Ramos (cell line): ENCODE results near the gene GBP3.
"Not testable (repeated sequence)": the region's sequence is repeated elsewhere in the genome, so short reads cannot be mapped to it uniquely, and the experiment has no call there.

ENCODE experiments used
- in situ Hi-C: fragments of 300-500 bp; cut with MboI; formaldehyde crosslinking; loops from one replicate; pipeline ENCODE4 v1.14.3; 2022; ENCODE audit warnings: low sequenced_read_pairs; ENCODE audit not compliant: unreplicated experiment

GBP3 gene

DNA sequence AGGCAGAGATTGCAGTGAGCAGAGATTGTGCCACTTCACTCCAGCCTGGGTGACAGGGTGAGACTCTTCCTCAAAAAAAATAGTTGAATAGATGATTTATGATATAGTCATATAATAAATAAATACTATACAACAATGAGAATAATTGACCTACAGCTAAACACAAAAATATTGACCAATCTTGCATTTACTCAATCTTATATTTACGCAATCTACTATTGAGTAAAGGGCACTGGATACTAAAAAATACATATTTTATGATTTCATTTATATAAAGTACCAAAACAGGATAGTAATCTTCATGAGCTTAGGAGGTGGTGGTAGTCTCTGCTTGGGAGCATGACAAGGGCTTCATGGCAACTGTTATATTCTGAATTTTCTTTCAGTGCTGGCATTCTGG, 19.1 kb upstream of the GBP3 start:
- in situ Hi-C loops = no loop called here

DNA sequence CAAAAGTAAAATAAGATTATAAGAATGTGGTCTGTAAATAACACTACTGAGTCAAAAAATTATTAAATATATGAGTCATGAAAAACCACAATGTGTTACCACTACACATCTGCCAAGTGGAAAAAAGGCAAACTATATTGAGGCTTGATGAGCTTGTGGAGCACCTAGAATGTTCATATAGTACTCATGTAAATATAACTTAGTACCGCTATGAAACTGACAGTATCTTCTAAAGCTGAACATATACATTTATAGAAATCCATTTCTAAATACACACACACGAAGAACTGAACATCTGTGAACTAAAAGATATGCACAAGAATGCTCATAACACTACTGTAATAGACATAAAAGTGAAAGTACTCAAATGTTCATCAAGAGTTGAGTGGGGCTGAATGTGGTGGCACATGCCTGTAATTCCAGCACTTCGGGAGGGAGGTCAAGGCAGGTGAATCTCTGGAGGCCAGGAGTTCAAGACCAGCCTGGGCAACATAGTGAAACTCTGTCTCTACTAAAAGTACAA, 18.5 kb upstream of the GBP3 start:
- in situ Hi-C loops = no loop called here

DNA sequence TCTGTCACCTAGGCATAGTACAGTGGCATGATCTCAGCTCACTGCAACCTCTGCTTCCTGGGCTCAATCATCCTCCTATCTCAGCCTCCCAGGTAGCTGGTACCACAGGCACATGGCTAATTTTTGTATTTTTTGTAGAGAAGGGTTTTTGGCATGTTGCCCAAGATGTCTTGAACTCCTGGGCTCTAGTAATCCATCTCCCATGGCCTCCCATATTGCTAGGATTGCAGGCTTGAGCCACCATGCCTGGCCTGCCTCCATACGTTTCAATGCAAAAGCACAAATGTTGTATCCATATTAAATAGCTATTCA, 17.6 kb upstream of the GBP3 start:
- in situ Hi-C loops = no loop called here

DNA sequence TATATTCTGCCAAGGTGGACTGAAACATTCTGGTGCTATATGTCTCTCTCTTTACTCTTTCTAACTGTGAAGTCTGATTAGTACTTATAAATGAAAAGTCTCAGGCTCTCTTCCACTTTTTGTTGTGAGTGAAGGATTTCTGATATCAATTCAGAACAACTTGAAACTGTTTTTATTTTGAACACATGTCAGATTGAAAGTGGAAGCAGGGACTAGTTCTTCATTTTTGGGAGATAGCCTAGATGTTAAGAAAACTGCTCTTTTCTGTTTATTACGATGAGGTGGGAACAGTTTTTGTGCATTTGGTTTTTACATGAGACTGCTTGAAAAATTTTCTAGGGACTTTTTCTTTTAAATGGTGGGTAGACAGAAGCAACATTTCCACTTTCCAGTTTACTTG, 14.5 kb upstream of the GBP3 start:
- in situ Hi-C loops = no loop called here

DNA sequence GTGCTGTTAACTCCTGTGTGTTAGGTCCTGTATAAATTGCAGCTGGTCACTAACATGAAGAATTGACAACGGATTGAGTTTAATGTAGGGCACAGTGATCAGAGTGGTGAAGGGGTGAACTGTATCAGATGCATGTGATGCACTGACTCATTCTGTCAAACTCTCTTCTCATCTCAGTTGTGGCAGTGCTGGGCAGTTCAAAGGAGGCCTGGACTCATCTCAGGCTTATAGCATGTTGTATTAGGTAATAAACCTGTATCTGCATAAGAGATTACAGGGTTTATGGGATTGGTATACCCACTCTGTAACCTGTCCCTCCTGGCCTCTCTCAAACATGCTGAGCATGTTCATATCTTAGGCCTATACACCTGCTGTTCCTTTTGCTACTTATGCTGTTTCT, 12.4 kb upstream of the GBP3 start:
- in situ Hi-C loops = no loop called here

DNA sequence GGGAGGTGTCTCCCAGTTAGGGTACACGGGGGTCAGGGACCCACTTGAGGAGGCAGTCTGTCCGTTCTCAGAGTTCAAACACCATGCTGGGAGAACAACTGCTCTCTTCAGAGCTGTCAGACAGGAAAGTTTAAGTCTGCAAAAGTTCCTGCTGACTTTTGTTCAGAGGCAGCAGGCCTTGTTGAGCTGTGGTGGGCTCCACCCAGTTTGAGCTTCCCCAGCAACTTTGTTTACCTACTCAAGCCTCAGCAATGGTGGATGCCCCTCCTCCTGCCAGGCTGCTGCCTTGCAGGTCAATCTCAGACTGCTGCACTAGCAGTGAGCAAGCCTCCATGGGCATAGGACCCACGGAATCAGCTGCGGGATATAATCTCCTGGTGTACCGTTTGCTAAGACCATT, 11.3 kb upstream of the GBP3 start:
- in situ Hi-C loops = not testable (repeated sequence)

DNA sequence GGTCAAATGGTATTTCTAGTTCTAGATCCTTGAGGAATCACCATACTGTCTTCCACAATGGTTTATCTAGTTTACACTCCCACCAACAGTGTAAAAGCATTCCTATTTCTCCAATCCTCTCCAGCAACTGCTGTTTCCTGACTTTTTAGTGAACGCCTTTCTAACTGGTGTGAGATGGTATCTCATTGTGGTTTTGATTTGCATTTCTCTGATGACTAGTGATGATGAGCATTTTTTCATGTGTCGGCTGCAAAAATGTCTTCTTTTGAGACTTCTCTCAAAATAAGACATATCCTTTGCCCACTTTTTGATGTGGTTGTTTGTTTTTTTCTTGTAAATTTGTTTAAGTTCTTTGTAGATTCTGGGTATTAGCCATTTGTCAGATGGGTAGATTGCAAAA, 6.4 kb upstream of the GBP3 start:
- in situ Hi-C loops = not testable (repeated sequence)

DNA sequence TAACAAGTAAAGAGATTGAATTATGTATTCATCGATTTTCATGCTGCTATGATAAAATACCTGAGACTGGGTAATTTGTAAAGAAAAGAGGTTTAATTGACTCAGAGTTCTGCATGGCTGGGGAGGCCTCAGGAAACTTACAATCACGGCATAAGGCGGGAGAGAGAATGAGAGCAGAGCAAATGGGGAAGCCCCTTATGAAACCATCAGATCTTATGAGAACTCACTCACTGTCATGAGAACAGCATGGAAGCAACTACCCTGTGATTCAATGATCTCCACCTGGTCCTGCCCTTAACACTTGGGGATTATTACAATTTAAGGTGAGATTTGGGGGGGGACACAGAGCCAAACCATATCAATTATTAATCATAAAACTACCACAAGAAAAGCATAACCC, 3.3 kb upstream of the GBP3 start:
- in situ Hi-C loops = no loop called here

DNA sequence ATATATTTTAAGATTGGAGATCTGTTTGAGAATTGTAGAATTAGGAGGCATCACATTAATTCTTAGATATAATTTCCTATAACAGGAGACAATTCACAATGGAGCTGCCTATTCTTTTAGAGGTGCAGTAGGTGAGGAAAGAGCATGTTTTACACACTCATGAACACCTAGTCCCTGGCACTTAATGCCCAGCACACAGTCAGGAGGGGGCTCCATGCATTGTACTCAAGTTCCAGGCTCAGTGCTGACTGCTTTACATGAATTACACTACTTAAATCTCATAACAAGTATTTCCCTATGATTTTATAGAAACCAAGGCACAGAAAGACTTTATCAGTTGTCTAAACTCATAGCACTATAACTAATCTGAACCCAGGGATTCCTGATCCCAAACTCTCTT, 360 bp upstream of the GBP3 start:
- in situ Hi-C loops = no loop called here

DNA sequence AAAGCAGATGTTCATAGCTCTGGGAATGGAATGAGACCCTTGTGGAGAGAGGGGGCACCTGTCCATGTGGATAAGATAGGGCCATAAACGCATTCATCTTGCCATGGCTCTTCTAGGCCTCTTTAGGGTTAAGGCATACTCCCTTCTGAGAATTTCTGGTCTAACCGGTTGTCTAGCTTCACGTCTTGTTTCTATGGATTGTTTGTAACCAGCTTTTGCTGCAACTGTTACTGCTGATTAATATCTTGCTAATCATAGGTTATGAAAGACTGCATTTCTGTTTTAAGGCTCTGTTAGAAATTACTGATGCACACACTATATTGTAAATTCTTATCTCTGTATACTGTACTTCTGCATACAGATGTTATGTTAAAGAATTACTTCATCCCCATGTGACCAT, 4.3 kb downstream of the GBP3 start:
- in situ Hi-C loops = not testable (repeated sequence)

DNA sequence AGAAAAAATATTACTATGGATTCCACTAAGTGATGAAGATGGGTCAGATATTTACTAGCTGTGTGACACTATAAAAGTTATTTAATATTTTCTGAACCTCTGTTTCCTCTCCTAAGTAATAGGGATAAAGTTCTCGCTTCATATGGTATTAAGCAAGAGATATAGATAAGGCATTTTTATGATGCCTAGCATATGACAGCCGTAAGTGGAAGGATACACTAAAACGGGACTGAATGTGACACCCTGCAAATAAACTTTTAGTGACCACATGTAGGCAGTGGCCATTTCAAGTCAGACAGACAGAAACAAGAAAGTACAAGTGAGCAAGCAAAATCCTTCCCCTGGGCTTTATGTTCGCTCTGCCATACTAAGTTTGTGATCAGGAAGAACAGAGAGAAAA, 14.2 kb downstream of the GBP3 start:
- in situ Hi-C loops = no loop called here

DNA sequence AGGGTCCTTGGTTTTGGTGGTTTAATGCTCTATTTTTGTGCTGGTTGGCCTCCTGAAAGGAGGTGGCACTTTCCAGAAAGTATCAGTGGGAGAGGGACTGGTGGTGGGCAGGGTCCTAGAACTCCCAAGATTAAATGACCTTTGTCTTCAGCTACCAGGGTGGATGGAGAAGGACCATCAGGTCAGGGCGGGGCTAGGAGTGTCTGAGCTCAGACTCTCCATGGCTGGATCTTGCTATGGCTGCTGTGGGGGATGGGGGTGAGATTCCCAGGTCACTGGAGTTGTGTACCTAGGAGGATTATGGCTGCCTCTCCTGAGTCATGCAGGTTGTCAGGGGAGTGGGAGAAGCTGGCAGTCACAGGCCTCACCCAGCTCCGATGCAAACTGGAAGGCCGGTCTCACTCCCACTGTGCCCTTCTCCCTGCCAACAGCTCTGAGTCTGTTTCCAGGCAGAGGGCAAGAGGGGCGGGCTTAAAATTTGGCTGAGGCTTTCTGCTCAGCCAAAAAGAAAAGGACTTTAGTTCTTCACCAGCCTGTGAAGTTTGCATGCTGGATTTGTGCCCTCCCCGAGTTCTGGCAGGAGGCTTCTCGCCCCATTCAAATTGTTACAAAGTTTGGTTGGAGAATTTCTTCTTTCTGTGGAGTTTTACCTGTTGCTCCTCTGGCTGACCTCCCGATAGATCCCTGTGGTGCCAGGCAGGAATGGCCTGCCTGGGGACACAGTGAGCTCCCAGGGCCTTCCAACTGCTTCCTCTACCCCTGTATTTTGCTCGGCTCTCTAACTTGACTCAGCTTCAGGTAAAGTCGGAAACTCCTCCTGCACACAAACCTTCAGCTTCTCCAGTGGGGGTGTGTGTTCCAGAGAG, 17.1 kb downstream of the GBP3 start:
- in situ Hi-C loops = no loop called here

DNA sequence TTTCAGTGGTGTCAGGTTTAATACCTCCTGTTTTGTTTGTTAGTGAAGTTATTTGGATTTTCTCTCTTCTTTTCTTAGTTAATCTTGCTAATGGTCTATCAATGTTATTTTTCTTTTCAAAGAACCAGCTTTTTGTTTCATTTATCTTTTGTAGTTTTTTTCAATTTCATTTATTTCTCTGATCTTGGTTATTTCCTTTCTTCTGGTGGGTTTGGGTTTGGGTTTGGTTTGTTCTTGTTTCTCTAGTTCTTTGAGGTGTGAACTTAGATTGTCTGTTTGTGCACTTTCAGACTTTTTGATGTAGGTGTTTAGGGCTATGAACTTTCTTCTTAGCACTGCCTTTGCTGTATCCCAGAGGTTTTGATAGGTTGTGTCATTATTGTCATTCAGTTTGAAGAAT, 20.5 kb downstream of the GBP3 start:
- in situ Hi-C loops = not testable (repeated sequence)

DNA sequence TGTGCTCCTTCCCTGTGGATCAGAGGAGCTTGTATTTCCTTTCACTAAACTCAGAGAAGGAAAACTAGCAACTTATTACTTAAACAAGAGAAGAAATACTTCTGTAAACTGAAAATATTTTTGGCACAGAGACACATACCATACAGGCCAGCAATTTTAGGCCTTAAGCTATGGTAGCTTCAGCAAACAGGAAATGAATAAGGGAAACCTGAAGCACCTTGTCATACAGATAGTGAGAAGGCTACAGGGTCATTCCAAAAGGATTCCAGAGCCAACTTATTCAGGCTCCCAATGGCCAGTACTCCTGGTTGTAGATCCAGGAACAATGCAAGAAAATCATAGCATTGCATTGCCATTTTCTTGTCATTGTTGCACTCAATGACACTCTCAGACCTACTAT, 21.2 kb downstream of the GBP3 start:
- in situ Hi-C loops = no loop called here

DNA sequence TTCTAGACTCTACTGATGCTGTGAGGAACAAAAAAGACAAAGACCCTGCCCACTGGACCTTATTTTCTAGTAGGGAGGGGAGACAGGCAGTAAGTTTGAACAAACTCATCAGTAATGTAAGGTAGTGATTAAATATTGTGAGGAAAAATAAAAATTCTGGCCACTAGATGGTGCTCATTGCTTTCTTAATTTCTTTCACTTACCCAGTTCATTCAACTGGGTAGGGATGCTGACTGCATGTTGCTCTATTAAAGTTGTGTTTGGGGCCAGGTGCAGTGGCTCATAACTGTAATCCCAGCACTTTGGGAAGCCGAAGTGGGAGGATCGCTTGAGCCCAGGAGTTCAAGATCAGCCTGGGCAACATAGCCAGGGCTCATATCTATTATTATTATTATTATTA, 23.9 kb downstream of the GBP3 start:
- in situ Hi-C loops = no loop called here

DNA sequence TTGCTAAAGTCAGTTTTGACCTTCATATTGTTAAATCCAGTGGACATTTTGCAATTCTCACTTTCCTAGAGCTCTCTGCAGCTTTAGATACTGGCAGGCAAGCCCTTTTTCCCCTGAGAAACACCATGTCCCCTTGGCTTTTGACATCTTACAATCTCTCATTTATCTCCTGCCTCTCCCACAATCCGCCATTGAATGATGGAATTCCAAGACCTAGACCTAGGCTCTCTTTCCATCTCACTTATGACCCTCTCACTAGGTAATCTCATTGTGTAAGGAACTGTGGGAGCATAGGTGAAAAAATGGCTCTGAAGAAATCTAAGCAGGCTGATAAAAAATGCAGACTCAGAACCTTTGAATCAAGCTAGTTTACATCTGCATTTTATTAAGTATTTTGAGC, 32.2 kb downstream of the GBP3 start:
- in situ Hi-C loops = no loop called here

DNA sequence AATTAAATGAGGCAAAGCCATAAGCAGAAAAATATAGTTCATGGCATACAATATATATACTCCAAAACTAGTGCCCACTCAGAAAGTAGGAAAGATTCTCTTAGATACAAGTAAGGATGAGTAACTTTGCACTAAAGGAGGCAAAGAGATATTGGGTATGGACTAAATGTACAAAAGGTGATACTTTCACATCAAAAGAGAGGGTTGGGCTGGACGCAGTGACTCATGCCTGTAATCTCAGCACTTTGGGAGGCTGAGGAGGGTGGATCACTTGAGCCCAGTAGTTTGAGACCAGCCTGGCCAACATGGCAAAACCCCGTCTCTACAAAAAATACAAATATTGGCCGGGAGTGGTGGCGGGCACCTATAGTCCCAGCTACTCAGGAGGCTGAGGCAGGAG, 37.0 kb downstream of the GBP3 start:
- in situ Hi-C loops = no loop called here

DNA sequence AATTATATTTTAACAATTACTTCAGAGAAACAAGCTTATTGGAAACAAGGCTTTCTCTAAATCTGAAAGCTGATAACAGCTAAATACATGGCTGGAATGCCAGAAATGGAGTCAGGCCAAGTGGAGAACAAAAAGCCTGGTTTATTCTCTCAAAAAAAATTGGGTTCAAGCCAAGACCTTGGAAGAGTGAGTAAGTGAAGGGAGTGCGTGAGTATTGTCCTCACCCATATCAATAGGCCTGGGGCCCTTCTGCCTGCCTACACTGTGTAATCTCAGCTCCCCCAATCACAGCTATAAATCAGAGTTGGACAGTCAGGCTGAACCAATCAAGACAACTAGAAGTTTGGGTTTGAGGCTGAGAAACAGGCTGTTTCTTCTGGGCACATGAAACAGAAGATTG, 37.6 kb downstream of the GBP3 start:
- in situ Hi-C loops = no loop called here

DNA sequence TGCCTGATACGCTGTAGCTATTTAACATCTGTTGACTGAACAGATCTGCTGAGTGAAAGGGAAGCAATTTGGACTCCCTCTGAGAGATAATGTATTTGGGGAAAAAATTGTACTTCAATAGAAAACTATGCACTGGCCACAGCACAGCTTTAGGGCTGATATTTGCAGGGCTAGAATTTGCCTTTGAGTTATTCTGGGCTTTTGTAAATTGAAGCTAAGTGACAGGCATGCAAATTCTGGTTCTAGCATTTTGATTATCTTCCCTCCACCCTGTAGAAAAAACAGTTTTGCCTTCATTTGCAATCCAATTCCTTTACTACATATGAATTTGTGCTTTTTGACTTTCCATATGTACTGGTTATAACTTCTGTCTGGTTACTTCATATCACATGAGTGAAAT, 38.1 kb downstream of the GBP3 start:
- in situ Hi-C loops = no loop called here

DNA sequence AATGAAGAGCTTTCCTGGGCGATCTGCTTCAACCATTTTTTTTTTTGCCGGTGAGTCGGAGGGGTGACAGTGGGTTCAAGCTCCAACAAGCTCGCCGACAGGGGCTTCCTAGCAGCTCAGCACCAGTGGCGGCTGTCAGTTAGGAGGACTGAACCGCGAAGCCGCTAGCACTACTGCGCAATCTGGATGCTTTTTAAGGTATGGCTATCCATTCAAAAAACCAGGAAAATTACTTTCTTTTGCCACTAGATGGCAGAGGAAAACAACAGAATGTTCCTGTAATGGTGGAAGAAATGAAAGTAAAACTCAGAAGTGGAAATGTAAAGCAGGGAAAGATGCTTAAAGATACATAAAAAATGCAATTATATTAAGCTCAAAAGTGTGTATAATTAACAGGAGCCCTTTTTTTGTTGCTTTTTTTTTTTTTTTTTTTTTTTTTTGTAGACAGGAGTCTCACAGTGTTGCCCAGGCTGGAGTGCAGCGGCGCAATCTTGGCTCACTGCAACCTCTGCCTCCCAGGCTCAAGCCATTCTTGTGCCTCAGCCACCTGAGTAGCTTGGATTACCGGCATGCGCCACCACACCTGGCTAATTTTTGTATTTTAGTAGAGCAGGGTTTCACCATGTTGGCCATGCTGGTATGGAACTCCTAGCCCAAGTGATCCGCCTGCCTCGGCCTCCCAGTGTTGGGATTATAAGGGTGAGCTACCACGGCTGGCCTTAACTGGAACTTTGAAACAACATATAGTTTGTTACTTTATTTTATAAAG, 38.7 kb downstream of the GBP3 start:
- in situ Hi-C loops = no loop called here

DNA sequence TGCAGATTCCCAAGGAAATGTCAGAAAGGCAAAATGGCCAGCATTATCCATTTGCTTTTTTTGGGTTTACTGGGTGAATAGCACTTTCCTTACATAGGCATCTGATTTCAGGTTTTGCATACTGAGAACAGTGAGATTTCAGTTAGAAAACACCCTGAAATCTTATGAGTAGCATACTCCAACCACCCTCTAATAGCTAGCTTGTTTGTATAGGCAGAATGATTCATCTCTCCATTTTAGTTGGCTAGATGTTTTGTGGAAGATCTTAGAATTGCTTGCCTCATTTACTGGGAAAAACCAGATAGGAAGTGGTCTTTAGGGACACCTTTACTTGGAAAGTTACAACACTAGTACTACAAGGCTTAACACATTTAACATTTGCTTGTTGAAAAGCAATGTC, 40.6 kb downstream of the GBP3 start:
- in situ Hi-C loops = no loop called here

DNA sequence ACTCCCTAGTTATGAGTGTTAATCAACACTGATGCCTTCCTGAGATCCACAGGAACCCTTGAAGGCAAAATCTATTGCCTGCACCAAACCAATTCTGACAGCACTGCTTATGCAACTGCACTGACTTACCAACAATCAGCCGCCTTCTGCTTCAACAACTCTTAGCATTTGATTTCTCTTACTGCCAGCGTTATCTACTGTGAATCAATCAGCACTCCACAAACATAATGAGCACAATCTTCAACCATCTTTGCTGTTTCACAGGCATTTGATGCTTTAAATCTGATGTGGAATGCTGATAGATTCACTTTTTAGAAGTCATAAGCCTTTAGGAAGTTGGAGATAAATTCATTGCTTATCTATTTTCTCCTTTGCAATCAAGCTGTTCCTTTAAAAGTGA, 41.2 kb downstream of the GBP3 start:
- in situ Hi-C loops = not testable (repeated sequence)
